Endothelial cell (in vitro differentiated cells): ENCODE data around the gene NPAS1. TPM values are rescaled to one million over a fixed set of nuclear protein-coding genes. Genes with fewer than 3 reads are reported as not detected.
A peak's percentile ranks its signal among the peaks of the same experiment; 100 is the strongest.
"Not testable (repeated sequence)": the region's sequence is repeated elsewhere in the genome, so short reads cannot be mapped to it uniquely, and the experiment has no call there.

ENCODE experiments used
- DNase-seq: peaks from one replicate; pipeline ENCODE4 v3.0.0; 2021; ENCODE audit warnings: low spot score
- H3K27ac Mint-ChIP-seq: one replicate; pipeline ENCODE4 v1.8.0; 2021; ENCODE audit warnings: mixed read lengths, inconsistent platforms; ENCODE audit not compliant: unreplicated experiment
- H3K27me3 Mint-ChIP-seq: one replicate; pipeline ENCODE4 v1.8.0; 2021; ENCODE audit warnings: mild to moderate bottlenecking, moderate library complexity, mixed read lengths, inconsistent platforms; ENCODE audit not compliant: unreplicated experiment
- H3K36me3 Mint-ChIP-seq: one replicate; pipeline ENCODE4 v1.8.0; 2021; ENCODE audit warnings: mild to moderate bottlenecking, low read depth, mixed read lengths, inconsistent platforms; ENCODE audit not compliant: unreplicated experiment
- H3K4me1 Mint-ChIP-seq: one replicate; pipeline ENCODE4 v1.8.0; 2021; ENCODE audit warnings: mild to moderate bottlenecking, mixed read lengths, inconsistent platforms; ENCODE audit not compliant: unreplicated experiment
- H3K4me3 Mint-ChIP-seq: one replicate; pipeline ENCODE4 v1.8.0; 2021; ENCODE audit warnings: mild to moderate bottlenecking, mixed read lengths, inconsistent platforms; ENCODE audit not compliant: unreplicated experiment
- H3K9me3 Mint-ChIP-seq: one replicate; pipeline ENCODE4 v1.8.0; 2021; ENCODE audit warnings: mixed read lengths, inconsistent platforms; ENCODE audit not compliant: unreplicated experiment
- total RNA-seq: library from RNA; stranded (reverse); fragmentation: NEBNext Ultra II Directional; extraction: Animal tissue kit (Norgen Biotek cat#: 25700); gene quantifications from one replicate; pipeline ENCODE4 v1.2.1, GENCODE V29; 2021; ENCODE audit not compliant: unreplicated experiment
- TF ChIP-seq, protein P1 (sequence below): fragments of 200-600 bp; sonication (generic); IDR thresholded peaks from one replicate; pipeline ENCODE4 v1.5.0; 2021; ENCODE audit warnings: antibody characterized with exemption; ENCODE audit not compliant: unreplicated experiment

NPAS1 gene
- total RNA-seq, 1 donor from 2014 or later = 1.0 TPM

DNA sequence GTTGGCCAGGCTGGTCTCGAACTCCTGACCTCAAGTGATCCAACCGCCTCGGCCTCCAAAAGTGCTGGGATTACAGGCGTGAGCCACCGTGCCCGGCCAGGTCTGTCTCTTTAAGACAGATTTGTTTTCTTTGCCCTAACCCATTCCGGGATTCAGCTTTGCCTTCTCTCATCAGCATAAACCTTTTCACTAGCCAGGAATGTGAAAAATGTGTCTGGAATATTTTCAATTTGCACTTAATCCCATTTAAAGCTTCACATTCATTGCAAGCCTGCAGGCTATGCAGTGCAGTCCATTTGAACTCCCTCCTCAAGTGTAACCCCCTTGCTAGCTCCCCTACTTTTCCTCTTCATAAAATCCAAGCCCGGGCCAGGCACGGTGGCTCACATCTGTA is 29.7 kb downstream of the NPAS1 start:
- peak overlapping the region; percentile 94 for H3K4me3 Mint-ChIP-seq
- peaks cover 6% of the 10 kb centered on the region for H3K4me1 Mint-ChIP-seq
- no peaks in the 10 kb centered on the region for H3K9me3 Mint-ChIP-seq
- no peak overlapping the region for H3K27ac Mint-ChIP-seq
- peaks cover 4% of the 10 kb centered on the region for H3K36me3 Mint-ChIP-seq
- TF ChIP-seq, protein P1, sequence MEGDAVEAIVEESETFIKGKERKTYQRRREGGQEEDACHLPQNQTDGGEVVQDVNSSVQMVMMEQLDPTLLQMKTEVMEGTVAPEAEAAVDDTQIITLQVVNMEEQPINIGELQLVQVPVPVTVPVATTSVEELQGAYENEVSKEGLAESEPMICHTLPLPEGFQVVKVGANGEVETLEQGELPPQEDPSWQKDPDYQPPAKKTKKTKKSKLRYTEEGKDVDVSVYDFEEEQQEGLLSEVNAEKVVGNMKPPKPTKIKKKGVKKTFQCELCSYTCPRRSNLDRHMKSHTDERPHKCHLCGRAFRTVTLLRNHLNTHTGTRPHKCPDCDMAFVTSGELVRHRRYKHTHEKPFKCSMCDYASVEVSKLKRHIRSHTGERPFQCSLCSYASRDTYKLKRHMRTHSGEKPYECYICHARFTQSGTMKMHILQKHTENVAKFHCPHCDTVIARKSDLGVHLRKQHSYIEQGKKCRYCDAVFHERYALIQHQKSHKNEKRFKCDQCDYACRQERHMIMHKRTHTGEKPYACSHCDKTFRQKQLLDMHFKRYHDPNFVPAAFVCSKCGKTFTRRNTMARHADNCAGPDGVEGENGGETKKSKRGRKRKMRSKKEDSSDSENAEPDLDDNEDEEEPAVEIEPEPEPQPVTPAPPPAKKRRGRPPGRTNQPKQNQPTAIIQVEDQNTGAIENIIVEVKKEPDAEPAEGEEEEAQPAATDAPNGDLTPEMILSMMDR = no peak
- peaks cover 9% of the 10 kb centered on the region for H3K27me3 Mint-ChIP-seq
- no peak for DNase-seq

DNA sequence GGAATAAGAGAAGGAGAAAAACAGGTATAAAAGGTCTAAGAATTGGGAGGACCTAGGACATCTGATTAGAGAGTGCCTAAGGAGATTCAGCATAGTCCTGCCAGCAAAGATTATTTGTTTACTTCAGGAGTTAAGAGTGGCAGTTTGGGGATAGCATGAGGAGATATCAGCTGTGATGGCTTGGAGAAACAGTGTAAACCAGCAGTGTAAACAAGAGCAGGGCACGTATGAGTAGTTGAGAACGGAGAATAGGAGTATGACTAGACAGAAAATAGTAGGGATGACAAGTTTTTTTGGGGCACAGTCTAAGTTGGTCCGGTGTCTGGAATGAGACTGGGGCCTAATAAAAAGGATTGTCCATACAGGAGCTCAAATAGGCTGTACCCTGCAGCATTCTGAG is 30.9 kb downstream of the NPAS1 start:
- H3K4me3 Mint-ChIP-seq, H3K36me3 Mint-ChIP-seq, H3K9me3 Mint-ChIP-seq, DNase-seq, H3K27ac Mint-ChIP-seq, H3K4me1 Mint-ChIP-seq, H3K27me3 Mint-ChIP-seq: not testable (repeated sequence)

DNA sequence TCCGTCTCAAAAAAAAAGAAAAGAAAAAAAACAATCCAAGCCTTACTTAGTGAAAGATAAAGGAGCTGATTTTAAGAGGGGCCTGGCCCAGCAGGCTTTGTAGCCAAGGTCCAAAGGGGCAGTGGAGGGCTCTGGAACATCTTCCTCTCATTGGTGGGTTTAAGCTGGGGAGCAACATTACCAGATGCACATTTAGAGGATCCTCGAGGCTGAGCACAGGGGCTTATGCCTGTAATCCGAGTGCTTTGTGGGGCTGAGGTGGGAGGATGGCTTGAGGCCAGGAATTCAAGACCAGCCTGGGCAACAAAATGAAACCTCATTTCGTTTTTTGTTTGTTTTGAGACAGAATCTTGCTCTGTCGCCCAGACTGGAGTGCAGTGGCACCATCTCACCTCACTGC is 36.8 kb downstream of the NPAS1 start:
- peaks cover 4% of the 10 kb centered on the region for H3K36me3 Mint-ChIP-seq

DNA sequence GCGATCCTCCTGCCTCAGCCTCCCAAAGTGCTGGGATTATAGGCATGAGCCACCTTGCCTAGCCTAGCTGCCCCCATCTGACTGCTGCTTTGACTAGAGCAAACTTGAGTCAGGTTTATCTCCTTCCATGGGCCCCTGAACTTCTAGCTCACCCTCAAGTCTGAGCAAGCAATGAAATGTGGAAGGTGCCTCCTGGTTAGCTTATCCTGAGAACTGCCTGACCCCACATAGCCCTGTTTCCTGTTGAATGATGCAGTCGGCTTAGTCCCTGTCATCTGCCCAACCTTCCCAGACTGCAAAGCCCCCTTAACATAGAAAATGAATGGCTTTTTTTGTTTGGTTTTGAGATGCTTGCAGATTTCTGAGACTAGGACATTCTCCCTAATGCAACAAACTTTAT is 37.7 kb downstream of the NPAS1 start:
- H3K9me3 Mint-ChIP-seq = no peaks in the 10 kb centered on the region
- H3K27ac Mint-ChIP-seq = no peak overlapping the region
- no peak overlapping the region for H3K4me3 Mint-ChIP-seq
- H3K27me3 Mint-ChIP-seq = peaks cover 5% of the 10 kb centered on the region
- no peak for DNase-seq
- H3K36me3 Mint-ChIP-seq = peaks cover 4% of the 10 kb centered on the region
- TF ChIP-seq, protein P1 = no peak
- H3K4me1 Mint-ChIP-seq = no peaks in the 10 kb centered on the region

More for the DNA sequence above, 36.8 kb downstream of the NPAS1 start:
- Mint-ChIP-seq H3K27me3 (peaks cover 6% of the 10 kb centered on the region), H3K27ac (no peak overlapping the region), H3K4me3 (no peak overlapping the region), H3K9me3 (no peaks in the 10 kb centered on the region), H3K4me1 (no peaks in the 10 kb centered on the region)
- no peak for DNase-seq
- TF ChIP-seq, protein P1 = no peak

DNA sequence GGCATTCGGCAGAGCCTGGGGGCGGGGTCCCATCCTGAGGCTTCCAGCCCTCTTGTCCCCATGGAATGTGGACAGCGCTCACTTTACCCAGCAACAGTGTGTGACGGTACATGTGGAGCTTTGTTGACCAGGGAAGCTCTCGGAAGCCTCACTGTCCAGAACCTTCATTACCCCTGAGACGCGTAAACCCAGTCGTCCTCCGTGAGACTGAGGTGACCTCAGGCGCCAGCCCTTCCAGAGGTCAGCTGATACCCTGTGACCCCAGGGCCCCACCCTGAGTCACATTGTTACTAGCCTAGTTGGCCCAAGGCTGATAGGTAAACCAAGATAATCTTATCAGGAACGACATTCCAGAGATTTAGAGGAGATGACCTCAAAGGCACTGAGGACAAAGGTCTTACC is 39.0 kb downstream of the NPAS1 start:
- Mint-ChIP-seq H3K4me1 (no peaks in the 10 kb centered on the region), H3K4me3 (no peak overlapping the region), H3K36me3 (peaks cover 4% of the 10 kb centered on the region), H3K9me3 (no peaks in the 10 kb centered on the region), H3K27ac (no peak overlapping the region), H3K27me3 (peaks cover 5% of the 10 kb centered on the region)
- DNase-seq = no peak
- TF ChIP-seq, protein P1 = no peak

DNA sequence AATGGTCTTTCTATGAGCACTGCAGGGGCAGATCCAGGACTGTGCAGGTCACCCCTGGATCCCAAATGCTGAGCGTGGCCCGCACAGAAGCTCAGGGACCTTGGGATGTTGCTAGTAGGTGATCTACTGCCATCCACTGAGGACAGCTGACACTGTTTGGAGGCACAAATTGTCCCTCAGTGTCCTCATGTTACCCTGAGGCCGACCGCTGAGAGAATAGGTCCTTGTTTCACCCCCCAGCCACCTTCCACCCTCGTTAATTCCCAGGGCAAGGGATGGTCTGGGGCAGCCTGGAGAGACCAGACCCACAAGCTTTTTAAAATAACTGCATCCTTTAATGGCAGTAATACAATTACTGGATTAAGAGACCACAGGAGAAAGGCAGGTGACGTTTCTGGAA is 44.2 kb downstream of the NPAS1 start:
- H3K36me3 Mint-ChIP-seq = peaks cover 7% of the 10 kb centered on the region
- TF ChIP-seq, protein P1 = no peak
- DNase-seq = no peak
- no peaks in the 10 kb centered on the region for H3K4me1 Mint-ChIP-seq
- peaks cover 3% of the 10 kb centered on the region for H3K27me3 Mint-ChIP-seq
- no peak overlapping the region for H3K4me3 Mint-ChIP-seq
- H3K27ac Mint-ChIP-seq = no peak overlapping the region
- no peaks in the 10 kb centered on the region for H3K9me3 Mint-ChIP-seq
